ENCODE measurements around the gene ALDH1A2.

DNA sequence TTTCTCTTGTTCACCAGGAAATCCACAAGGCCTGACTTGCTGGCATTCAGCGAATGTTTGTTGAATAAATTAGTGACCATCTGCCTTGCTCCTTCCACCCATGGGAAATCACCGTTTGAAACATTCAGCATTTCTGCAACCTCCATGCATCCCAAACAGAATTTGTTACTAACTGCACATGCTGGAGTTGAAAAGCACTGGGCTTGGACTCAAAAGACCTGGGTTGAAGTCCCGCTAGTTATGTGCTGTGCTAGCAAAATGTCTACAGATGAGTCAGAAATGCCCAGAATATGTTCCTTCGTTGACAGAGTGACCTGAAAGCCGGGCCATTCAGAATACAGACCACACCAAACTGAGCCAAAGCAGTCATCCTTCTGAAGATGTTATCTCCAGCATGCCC lies 144.6 kb downstream of the ALDH1A2 start:
- TF ChIP-seq, protein P1, sequence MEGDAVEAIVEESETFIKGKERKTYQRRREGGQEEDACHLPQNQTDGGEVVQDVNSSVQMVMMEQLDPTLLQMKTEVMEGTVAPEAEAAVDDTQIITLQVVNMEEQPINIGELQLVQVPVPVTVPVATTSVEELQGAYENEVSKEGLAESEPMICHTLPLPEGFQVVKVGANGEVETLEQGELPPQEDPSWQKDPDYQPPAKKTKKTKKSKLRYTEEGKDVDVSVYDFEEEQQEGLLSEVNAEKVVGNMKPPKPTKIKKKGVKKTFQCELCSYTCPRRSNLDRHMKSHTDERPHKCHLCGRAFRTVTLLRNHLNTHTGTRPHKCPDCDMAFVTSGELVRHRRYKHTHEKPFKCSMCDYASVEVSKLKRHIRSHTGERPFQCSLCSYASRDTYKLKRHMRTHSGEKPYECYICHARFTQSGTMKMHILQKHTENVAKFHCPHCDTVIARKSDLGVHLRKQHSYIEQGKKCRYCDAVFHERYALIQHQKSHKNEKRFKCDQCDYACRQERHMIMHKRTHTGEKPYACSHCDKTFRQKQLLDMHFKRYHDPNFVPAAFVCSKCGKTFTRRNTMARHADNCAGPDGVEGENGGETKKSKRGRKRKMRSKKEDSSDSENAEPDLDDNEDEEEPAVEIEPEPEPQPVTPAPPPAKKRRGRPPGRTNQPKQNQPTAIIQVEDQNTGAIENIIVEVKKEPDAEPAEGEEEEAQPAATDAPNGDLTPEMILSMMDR (IDR thresholded peaks at IDR 0.05): no peak
- TF ChIP-seq POLR2AphosphoS5 (IDR thresholded peaks at IDR 0.05; ENCODE audit: insufficient read depth in 1 of 2, low read depth in 1 of 2): no peak
- TF ChIP-seq POLR2A (IDR thresholded peaks at IDR 0.05): no peak
